Measurements from ENCODE around the gene CSDE1.
A peak's percentile ranks its signal among the peaks of the same experiment; 100 is the strongest.

Gene CSDE1

DNA sequence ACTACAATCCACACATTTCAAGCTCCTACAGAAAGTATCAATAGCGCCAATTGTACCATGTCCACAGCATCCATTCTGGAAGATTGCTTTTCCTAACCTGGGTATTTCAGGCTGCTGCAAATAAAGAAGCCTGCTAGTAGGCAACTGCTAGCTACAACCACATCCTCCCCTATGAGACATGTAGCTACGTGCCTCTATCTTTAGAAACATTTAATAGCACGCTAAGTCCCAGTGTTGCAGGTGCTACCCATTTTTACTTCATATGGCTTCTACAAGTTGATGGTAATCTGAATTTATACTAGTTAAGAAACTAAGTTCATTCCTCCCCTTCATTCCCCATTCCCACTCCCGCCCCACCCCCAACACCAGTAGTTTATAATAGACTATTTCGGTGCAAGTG is 55.0 kb downstream of the CSDE1 start:
- DNase-seq (ENCODE audit: low read depth, low spot score): no peak

DNA sequence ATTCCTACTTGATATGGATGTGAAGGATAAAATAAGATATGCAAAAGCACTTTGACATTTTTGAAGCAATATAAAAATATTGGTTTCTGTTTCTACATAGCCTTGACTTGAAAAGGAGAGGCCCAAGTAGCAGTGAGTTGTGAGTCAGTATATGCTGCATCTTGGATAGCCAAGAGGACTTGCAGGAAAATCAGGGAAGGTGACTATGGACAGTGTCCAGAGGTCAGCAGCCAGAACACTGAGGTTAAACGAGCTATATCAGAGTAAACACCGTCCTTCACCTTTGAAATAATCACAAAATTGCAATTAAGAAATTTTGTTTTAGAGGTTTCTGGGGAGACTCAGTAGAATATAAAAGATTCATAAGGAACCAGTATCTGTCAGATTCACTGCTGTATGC is 55.9 kb downstream of the CSDE1 start:
- no peak for DNase-seq (ENCODE audit: low read depth, low spot score)

DNA sequence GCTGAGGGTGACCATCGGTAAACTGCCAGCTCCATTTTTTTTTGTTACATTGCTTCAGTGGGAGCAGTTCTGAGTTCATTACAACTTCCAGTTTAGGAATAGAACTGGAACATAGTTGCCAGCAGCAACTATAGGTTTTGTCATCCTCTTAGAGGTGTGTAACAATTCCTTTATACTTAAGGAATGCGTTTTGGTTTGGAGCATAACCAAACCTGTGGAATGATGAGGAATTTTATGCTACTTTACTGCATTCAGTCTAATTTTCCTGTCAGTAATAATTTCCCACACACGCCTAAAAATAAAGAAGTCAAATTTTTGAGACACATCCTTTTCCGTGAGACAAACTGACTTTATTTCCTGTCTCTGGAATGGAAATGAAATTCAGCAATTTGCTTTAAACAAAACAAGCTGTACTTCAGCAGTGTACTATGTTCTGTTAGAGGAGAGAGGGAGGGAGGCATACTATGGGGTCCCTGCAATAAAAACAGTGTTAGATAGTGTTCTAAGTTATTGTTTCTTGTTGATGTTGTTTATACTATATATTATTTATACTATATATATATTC is 57.7 kb downstream of the CSDE1 start:
- DNase-seq (ENCODE audit: low read depth, low spot score): no peak

DNA sequence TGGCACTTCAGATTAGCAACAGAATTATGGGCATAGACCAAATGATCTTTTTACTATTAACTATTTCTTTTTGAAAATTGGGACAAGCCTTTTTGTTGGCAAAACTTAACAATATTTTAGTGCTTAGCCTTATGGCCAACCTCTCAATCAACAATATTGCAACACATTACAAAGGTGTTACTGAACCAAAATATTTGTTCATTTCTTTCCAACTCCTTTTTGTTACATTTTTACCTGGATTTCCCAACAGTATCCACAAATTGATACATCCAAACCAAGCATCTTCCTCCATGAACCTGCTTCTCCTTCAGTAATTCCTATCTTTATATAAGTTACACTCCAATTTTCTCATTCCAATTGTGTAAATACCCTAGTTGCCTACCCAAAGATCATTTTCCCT is 61.0 kb downstream of the CSDE1 start:
- DNase-seq (ENCODE audit: low read depth, low spot score): no peak

DNA sequence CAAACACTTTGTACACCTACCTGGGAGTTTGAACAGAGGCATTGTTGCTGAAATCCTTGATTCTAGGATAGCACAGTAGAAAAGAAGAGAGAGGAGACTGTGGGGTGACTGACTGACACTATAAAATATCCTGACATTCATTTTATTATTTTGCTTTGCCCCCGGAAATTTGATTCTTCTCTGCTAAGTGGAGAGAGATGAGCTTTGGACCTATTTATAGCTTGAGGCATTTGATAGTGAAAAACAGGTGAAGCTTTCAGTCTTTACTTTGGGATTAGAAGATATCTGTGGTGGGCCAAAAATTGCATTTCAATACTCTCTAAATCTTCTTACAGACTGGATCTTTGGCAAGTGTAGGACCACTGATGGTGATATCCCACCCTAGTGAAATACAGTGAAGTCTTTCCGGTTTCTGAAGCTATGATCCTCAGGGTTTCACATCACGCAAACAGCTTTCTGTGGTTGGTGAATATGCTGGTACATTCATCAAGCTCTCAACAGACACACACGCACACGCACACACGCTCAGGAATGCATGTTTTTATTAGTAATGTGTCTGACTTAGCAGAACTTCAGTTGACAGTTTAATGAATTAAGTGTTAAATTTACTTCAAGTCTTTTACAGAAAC is 62.2 kb downstream of the CSDE1 start, which contains the start of gene AMPD1:
Gene AMPD1, minus strand, starts transcription at position 117 of the 629 bp plus-strand sequence. Its CDS starts 75 bp downstream, at position 42.
- no peak for DNase-seq (ENCODE audit: low read depth, low spot score)

DNA sequence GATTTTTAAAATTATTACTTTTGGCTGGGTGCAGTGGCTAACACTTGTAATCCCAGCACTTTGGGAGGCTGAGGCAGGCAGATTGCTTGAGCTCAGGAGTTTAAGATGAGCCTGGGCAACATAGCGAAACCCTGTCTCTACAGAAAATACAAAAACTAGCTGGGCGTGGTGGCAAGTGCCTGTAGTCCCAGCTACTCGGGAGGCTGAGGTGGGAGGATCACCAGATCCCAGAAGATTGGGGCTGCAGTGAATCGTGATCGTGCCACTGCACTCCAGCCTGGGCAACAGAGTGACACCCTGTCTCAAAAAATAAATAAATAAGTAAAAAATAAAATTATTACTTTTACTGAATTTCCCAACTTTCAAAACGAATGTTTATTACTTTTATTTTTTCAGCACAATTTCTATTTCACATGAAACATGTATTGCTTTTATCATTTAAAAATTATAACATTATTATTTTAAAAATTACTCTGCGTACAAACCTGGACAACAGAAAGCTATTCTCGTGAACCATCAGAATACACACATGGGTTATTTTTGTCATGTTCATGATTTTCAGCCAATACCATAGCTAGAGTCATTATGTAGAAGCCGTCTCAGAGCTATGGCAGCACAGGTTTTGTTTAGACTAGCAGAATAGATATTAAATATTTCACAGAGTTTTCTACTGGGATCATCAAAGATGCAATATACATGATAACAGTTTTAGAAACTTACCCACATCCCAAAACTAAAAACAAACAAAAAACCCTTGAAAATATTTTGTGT is 63.1 kb downstream of the CSDE1 start:
- no peak for DNase-seq (ENCODE audit: low read depth, low spot score)

DNA sequence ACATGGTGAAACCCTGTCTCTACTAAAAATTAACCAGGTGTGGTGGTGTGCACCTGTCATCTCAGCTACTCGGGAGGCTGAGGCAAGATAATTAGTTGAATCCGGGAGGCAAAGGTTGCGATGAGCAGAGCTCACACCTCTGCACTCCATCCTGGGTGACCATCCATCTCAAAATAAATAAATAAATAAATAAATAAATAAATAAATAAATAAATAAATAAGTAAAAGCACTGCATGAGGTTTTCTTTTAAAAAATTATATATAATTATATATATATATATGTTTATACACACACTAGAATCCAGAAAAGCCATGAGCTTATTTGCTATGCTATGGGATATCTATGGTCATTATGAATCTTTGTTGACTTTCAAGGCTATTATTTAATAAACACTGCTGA is 64.8 kb downstream of the CSDE1 start:
- DNase-seq (ENCODE audit: low read depth, low spot score): no peak

DNA sequence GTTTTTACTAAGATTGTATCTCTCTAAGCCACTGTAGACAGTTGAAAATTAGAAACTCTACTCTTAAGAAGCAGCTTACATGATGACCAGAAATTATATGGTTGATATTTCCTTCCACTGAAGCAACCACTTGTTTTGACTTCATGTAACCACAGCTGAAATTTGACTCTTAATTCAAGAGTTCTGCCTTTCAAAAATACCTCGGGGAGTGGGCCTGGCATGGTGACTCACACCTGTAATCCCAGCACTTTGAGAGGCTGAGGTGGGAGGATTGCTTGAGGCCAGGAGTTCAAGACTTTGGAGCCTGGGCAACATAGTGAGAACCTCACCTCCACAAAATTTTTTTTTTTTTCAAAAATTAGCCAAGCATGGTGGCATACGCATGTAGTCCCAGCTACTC is 66.7 kb downstream of the CSDE1 start:
- no peak for DNase-seq (ENCODE audit: low read depth, low spot score)

DNA sequence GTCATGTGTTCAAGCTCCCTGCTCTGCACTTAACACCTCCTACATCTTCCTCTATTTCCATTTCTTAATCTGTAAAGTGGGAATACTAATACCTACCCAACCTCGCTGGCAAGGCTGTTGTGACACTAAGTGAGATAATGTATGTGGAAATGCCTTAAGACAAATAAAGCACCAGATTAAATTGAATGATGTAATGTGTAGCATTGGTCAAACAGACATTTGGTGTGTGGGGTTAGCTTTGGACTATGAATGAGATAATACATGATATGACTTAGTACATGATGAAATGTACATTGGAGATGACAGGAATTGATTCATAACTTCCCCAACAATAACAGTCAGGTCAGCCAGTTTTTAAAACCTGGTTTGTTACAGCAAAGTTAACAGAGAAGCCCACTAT is 67.6 kb downstream of the CSDE1 start:
- DNase-seq (ENCODE audit: low read depth, low spot score): no peak

DNA sequence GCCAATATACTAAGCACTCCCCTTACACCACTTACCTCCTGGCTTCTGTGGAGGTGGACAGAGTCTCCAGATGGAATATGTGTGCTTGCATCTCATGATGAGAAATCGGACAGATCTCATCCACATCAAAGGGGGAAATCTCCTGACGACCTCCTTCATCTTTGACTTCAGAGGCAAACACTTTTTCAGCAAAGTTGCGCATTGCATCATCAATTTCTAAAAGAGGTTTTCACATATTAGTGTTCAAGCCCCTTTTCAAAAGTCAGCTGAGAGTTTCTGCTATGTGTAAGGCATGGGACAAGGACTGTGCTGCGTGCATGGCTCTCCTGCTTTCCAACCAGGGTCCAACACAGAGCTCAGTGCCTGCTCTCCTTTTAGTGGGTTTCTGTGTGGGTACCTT is 69.3 kb downstream of the CSDE1 start:
- DNase-seq (ENCODE audit: low read depth, low spot score): no peak

DNA sequence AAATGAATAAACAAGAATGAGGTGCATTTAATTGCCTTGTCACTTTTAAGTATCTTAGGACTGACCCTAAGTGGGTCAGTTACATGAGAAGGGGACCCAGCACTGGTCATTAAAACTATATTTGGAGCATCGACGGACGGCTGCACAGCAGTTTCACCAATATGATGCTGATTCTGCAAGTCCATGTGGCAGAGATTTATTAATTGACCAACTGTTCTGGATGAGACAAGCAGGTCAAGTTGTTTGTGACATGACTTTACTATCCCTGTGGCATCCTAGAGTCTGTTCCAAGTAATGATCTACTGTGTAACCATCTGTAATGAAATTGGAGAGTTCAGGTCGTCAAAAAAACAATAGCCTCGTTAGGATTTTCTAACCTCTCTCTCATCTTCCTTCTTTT is 71.9 kb downstream of the CSDE1 start:
- no peak for DNase-seq (ENCODE audit: low read depth, low spot score)

DNA sequence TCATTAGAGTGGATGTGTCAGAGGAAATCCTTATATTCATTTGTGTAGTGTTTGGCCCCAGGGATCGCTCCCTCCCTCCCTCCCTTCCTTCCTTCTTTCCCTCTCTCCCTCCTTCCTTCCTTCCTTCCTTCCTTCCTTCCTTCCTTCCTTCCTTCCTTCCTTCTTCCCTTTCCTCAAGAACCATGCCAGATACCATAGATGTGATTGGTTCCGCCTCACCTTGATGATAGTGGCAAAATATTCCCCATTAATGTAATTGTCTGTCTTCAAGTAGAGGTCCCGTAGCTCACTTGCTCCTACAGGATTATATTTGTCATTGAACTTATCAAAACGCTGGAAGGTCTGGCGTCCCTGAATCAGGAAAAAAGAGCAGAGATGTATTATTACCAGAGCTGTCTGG is 80.1 kb downstream of the CSDE1 start:
- no peak for DNase-seq (ENCODE audit: low read depth, low spot score)

DNA sequence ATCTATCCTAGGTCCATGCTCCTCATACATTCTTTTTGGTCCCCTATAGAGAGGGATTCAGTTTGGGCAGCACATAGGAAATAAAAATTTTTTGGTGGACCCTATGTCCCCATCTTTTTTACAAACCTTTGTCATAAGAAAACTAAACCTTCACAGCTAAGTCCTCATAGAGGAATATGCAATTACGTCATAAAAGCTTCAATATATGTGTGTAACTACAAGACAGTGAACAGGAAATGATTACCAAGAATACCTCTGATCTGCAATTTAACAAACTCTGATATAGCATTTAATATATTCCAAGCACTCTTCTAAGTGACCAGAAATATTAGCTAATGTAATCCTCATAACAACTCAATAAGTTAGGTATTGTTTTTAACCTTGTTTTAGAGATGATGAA is 81.7 kb downstream of the CSDE1 start:
- DNase-seq (ENCODE audit: low read depth, low spot score): no peak

DNA sequence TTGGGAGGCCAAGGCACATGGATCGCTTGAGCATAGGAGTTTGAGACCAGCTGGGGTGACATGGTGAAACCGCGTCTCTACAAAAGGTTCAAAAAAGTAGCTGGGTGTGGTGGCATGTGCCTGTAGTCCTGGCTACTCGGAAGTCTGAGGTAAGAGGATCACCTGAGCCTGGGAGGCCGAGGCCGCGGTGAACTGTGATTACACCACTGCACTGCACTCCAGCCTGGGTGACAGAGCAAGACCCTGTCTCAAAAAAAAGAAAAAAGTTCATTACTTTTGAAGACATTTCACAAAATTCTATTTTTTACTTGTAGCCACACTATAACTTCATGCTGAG is 85.9 kb downstream of the CSDE1 start:
- no peak for DNase-seq (ENCODE audit: low read depth, low spot score)

DNA sequence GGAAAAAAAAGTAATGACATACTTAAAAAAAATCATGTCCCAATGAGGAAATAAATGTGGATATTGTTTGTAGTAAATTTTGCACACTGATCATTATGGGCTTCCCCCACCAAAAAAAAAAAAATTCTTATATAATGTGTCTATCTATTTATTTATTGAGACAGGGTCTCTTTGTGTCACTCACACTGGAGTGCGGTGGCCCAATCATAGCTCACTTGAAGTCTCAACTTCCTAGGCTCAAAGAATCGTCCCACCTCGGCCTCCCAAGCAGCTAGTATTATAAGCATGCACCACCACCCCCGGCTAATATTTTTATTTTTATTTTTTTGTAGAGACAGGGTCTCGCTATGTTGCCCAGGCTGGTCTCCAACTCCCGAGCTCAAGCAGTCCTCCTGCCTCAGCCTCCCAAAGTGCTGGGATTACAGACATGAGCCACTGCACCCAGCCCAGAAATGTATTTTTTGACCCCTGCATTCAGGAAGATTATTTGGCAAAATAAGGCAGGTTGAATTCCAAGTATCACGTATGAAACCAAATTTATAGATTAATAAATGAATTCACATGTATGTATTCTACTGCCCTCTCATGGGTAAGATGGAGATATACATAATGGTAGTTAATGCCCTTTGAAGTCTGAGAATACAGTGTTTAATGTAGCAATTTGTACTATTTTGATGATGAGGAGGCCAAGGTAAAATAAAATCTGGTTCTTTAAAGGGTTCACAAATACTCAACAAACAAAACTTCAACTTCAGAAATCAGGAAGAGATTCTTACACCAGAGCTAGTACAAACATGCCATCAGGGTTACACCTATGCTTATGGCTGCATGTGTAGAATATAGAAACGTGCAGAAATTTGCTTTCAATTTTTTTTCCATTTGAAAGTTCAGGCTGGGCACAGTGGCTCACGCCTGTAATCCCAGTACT is 86.5 kb downstream of the CSDE1 start:
- DNase-seq (ENCODE audit: low read depth, low spot score): no peak

DNA sequence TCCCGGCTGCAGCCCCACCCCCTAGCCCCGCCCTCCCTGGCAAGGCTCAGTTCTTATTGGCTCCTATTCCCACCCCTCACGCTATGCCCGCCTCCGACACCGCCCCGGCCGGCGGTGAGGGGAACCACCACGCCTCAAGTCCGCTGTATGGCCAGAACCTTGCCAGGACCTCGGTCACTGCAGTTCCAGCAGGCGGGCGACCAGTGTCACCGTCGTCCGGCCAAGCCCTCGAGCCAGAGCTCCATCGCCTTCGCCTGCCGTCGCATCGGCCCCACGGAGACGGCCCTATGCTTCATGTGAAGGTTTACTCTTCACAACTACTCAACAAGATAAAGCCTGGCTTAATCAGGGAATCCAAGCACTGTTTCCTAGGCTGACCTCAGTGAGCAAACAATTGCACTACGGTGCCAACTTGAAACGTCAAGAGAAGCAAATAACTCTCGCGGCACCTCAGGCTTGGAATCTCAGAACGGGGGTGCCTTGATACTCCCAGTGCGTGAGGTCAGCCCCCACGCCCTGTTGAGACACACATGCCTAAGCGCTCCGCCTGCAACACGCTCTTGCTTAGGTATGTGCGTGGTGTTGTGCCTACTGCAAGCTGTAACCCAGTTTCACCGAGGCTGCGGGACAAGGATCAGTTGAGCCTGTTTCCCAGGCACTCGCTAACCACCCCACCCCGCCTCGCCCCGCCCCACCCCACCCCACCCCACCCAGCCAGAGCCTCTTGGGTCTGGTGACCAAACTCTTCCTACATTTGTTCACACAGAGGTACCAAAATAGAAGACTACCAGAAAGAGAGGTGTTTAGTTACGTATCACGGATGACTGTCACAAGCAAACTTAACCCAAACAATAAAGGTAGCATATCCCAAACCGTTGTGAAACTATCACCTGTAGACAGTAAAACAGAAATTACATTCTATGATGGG is 87.4 kb downstream of the CSDE1 start:
- peak; percentile 83 for DNase-seq (ENCODE audit: low read depth, low spot score)

DNA sequence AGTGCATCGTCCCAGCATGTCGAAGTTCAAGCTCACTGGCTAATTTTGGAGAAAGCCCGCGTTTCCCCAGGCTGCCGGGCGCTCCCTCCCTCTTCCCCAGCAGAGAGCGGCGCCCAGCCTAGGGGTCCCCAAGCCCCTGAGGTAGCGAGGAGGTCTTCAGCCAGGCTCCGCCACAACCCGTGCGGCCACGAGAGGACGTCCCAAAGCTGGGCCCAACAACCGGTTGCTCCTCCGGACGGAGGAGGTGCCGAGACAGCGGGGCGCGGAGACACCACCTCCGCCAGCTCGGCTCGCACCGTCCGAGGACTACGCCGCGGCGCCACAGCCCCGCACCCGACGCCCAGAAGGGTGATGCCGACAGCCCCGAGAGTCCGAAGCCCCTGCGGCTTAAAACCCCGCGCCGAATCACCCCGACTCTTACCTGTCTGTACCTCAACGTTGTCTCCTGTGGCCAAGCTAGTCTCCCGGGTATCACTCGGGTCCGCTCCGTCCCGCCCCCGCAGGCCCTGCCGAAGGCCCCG is 88.2 kb downstream of the CSDE1 start, which contains the start of gene DENND2C:
Gene DENND2C, minus strand, starts transcription at position 488 of the 521 bp plus-strand sequence. CDS start 44,065 bp downstream, outside the sequence.
- DNase-seq (ENCODE audit: low read depth, low spot score): no peak

DNA sequence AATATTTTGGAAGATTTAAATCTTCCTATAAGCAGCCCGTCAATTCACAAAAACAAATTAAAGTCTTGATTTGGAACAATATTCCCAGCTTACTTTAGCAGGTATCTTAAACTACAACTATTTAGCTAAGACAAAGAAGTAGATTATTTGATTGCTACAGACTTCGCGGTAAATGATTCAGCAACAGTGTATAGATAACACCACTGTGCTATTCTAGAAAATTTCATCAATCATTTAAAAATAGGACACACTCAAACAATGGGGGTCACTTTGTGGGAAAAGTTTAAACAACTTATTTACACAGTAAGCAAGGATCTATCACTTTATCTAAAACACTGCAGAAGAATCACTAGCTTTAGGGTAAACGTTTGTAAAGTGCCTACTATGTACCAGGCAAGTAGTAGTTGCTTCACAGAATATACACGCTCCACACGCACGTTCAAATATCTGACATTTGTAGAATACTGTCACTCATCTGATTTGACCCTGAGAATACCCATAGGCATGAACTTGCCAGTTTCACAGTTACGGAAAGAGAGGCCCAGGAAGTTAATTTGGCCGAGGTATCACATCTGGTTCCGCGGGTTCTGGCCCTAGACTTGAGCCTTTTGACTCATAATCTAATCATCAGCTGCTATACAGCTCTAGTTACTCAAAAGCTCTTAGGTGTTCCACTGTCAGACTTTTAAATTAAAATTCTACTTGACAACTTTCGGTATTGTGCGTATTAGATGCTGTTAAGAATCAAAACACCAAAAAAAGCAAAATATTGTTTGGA is 88.8 kb downstream of the CSDE1 start:
- no peak for DNase-seq (ENCODE audit: low read depth, low spot score)

DNA sequence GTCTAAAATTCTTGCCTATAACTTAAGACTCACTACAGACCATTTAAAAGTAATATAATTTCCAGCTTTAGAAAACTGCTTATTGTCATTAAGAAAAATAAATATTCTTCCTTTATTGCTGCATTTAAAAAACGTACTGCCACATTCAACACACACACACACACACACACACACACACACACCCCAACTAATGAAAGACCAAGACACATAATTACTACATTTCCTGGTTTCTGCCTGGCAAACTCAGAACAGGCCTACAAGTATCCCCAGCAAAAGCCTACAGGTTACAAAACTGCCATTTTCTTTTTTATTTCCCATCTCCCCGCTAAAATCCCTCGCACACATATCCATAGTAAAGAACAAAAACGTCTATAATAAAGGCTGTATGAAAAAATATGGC is 89.4 kb downstream of the CSDE1 start:
- no peak for DNase-seq (ENCODE audit: low read depth, low spot score)

DNA sequence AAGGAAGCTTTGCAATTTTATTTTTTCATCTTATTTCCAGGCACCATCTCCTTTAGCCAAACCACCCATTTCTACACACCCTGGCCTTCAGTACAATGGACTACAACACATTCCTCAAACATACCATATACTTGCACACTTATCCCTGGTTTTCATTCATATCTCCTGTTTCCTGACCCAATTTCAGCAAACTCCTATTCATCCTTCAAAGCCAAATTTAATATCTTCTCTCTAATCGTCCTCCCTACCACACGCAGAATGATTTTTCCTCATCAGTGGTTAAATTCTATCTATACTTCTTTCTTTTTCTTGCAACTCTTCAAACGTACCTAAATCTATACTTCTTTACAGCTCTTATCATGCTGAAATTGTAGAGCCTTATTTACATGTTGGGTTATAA is 90.8 kb downstream of the CSDE1 start:
- no peak for DNase-seq (ENCODE audit: low read depth, low spot score)

All from activated naive CD8-positive, alpha-beta T cell treated with anti-CD3 and anti-CD28 coated beads, Interleukin-2, amount 50 U/mL, for 16 hours (primary cell).